Fibroblast of the aortic adventitia (primary cell): ENCODE results near the gene RABL3. TPM values are rescaled to one million over a fixed set of nuclear protein-coding genes. Genes with fewer than 3 reads are reported as not detected.
A peak's percentile ranks its signal among the peaks of the same experiment; 100 is the strongest.

Source experiments
- DNase-seq: peaks from one replicate; pipeline ENCODE4 v3.0.0-alpha.2; 2010; ENCODE audit warnings: low read depth
- H3K4me3 ChIP-seq: 2 replicates; pipeline ENCODE4 v1.5.1; 2011; ENCODE audit warnings: low read depth, mild to moderate bottlenecking, control low read depth, low read length, moderate library complexity
- total RNA-seq: library from RNA; depleted of rRNA; stranded (reverse); fragments of >200 nt; gene quantifications from 2 replicates; pipeline ENCODE4 v1.2.3, GENCODE V29; 2012; ENCODE audit warnings: low replicate concordance
- TF ChIP-seq, protein P1 (sequence below): IDR thresholded peaks from 2 replicates; pipeline ENCODE4 v1.5.1; 2011; ENCODE audit warnings: mild to moderate bottlenecking, low read length, control low read depth, inconsistent platforms; ENCODE audit not compliant: insufficient read depth

Gene RABL3
- total RNA-seq, 1 donor: 18.3 TPM

GRCh38 chr3:120650311-120650710, 92.0 kb downstream of the RABL3 start:
- H3K4me3 ChIP-seq: no peak overlapping the region
- DNase-seq: no peak
- TF ChIP-seq, protein P1, sequence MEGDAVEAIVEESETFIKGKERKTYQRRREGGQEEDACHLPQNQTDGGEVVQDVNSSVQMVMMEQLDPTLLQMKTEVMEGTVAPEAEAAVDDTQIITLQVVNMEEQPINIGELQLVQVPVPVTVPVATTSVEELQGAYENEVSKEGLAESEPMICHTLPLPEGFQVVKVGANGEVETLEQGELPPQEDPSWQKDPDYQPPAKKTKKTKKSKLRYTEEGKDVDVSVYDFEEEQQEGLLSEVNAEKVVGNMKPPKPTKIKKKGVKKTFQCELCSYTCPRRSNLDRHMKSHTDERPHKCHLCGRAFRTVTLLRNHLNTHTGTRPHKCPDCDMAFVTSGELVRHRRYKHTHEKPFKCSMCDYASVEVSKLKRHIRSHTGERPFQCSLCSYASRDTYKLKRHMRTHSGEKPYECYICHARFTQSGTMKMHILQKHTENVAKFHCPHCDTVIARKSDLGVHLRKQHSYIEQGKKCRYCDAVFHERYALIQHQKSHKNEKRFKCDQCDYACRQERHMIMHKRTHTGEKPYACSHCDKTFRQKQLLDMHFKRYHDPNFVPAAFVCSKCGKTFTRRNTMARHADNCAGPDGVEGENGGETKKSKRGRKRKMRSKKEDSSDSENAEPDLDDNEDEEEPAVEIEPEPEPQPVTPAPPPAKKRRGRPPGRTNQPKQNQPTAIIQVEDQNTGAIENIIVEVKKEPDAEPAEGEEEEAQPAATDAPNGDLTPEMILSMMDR: no peak

- TF ChIP-seq, protein P1: no peak
- no peak for DNase-seq
- no peak overlapping the region for H3K4me3 ChIP-seq
These were observed 92.5 kb downstream of the RABL3 start for GRCh38 chr3:120649830-120650233.

GRCh38 chr3:120648290-120648689, 94.0 kb downstream of the RABL3 start:
- TF ChIP-seq, protein P1: no peak
- H3K4me3 ChIP-seq: no peak overlapping the region
- DNase-seq: no peak

DNA sequence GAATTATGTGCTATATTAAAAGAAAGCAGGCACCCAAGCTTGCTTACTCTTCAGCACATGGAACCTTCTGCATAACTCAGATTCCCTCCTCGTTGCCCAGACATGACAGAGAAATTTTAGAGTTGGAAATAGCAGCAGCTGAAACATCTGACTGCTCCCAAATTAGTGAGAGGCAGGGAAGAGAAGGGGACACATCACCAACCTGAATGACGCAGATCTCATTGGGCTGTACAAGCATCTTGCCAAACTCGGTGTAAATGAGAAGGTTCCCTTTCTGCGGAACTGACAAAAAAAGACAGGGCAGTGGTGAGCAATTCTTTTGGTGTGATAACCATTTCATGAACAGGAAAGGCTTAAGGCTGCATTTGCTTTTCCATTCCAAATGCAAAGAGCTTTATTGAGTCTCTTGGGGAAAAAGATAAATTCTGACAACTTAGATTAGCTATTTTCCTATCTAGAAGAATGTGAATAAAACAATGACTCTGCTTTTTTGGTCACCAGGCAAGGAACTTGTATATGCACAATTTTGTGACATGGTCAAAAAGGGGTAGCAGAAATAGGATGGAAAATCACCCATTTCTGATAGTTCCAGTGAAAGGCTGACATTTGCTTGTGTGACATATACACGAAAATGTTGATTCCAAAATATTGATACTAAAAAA, 95.4 kb downstream of the RABL3 start:
- peak; percentile 65 for DNase-seq
- H3K4me3 ChIP-seq: no peak overlapping the region
- TF ChIP-seq, protein P1: no peak

DNA sequence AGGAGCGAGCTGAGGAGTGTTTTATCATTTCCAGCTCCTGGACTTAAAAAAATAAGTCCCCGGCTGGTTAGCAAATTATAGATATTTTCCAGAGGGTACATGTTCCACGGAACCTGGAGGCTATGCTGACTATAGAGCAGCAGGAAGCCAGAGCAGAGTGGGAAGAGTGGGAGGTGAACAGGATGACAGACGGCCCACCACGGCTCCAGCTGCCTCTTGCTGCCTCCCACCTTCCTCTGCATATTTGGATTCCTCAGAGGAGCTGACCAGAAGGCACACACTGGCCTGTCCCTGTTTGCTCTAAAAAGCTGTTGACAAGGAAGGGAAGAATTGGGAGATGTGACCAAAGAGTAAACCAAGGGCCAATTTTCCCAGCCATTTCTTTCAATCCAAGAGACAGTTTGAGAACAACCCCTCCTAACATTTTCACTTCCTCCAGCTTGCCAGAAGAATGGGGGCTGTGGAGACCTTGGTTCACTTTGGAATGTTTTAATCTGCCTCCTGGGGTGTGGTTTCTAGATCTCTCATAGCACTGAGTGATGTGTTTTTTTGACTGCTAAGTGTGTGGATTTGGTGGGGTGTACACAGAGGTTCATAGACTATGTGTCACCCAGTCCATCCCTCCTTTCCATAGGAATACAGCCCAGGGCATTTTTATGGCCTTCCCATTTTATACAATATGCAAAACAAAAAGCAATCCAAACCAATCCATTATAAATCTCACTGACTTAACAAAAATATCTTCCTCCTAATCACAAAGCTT, 97.1 kb downstream of the RABL3 start:
- DNase-seq: no peak
- no peak overlapping the region for H3K4me3 ChIP-seq
- TF ChIP-seq, protein P1: no peak

- peak; percentile 52 for DNase-seq
- TF ChIP-seq, protein P1: peak; percentile 19
- H3K4me3 ChIP-seq: no peak overlapping the region
These were observed 99.9 kb downstream of the RABL3 start for GRCh38 chr3:120642368-120642948.
